SU-DHL-6 (cell line): ENCODE measurements around the gene UFD1.
"Not testable (repeated sequence)": the region's sequence is repeated elsewhere in the genome, so short reads cannot be mapped to it uniquely, and the experiment has no call there.

Source experiments
- H2AFZ ChIP-seq: fragments of 200-600 bp; sonication (generic); 2 replicates; pipeline ENCODE4 v1.6.1; 2014; ENCODE audit warnings: low read depth, mild to moderate bottlenecking, moderate library complexity, mixed read lengths, antibody characterized with exemption, low read length; ENCODE audit not compliant: severe bottlenecking
- H3F3A ChIP-seq: fragments of 200-600 bp; shearing (Covaris generic); 2 replicates; pipeline ENCODE4 v1.6.0; 2016; ENCODE audit warnings: antibody characterized with exemption, mild to moderate bottlenecking; ENCODE audit not compliant: insufficient read depth
- H3K27ac ChIP-seq: fragments of 200-600 bp; sonication (generic); 2 replicates; pipeline ENCODE4 v1.5.1; 2016; ENCODE audit warnings: low read depth, mild to moderate bottlenecking, low read length, moderate library complexity, mixed read lengths
- H3K27me3 ChIP-seq: fragments of 200-600 bp; sonication (generic), shearing (Covaris generic); 2 replicates; pipeline ENCODE4 v1.6.0; 2014; ENCODE audit warnings: mild to moderate bottlenecking, low read length
- H3K36me3 ChIP-seq: fragments of 200-600 bp; sonication (generic); 2 replicates; pipeline ENCODE4 v1.6.1; 2014; ENCODE audit warnings: mild to moderate bottlenecking, low read length, mixed read lengths
- H3K4me2 ChIP-seq: fragments of 300-600, 200-600 bp; shearing (Covaris generic), sonication (generic); 2 replicates; pipeline ENCODE4 v1.6.0; 2014; ENCODE audit warnings: low read length, low read depth, mild to moderate bottlenecking; ENCODE audit not compliant: poor library complexity, severe bottlenecking
- H3K4me3 ChIP-seq: fragments of 200-600 bp; sonication (generic); 2 replicates; pipeline ENCODE4 v1.5.1; 2014; ENCODE audit warnings: antibody characterized with exemption, low read length, mild to moderate bottlenecking, mixed read lengths; ENCODE audit not compliant: insufficient read depth, poor library complexity, severe bottlenecking
- H3K79me2 ChIP-seq: fragments of 200-600 bp; sonication (generic); 2 replicates; pipeline ENCODE4 v1.6.1; 2014; ENCODE audit warnings: mild to moderate bottlenecking, low read length, moderate library complexity; ENCODE audit not compliant: insufficient read depth
- H3K9ac ChIP-seq: fragments of 200-600 bp; sonication (generic); 2 replicates; pipeline ENCODE4 v1.7.0; 2014; ENCODE audit warnings: mild to moderate bottlenecking, low read length
- H3K9me2 ChIP-seq: fragments of 200-600 bp; sonication (generic); replicated peaks from 2 replicates; pipeline ENCODE4 v1.6.1; 2014; ENCODE audit warnings: low read length; ENCODE audit not compliant: insufficient read depth
- H3K9me3 ChIP-seq: fragments of 200-600 bp; sonication (generic); 2 replicates; pipeline ENCODE4 v1.6.1; 2014; ENCODE audit warnings: low read length, mixed read lengths; ENCODE audit not compliant: insufficient read depth
- H4K20me1 ChIP-seq: fragments of 200-600 bp; sonication (generic); 2 replicates; pipeline ENCODE4 v1.6.1; 2014; ENCODE audit warnings: low read depth, mild to moderate bottlenecking, antibody characterized with exemption, low read length, moderate library complexity, mixed read lengths
- CTCF ChIP-seq: fragments of 200-600 bp; sonication (generic); IDR thresholded peaks from one replicate; pipeline ENCODE4 v1.5.1; 2017; ENCODE audit warnings: antibody characterized with exemption, mild to moderate bottlenecking, low read length, moderate library complexity; ENCODE audit not compliant: insufficient read depth, poor library complexity, severe bottlenecking
- EZH2phosphoT487 ChIP-seq: fragments of 200-600 bp; sonication (generic), shearing (Covaris generic); conservative IDR thresholded peaks from 2 replicates; pipeline ENCODE4 v1.6.1; 2018; ENCODE audit warnings: mild to moderate bottlenecking, antibody characterized with exemption, low read length, moderate library complexity, mixed read lengths

The UFD1 gene

GRCh38 chr22:19438298-19438697, 40.7 kb downstream of the UFD1 start:
- H3K36me3 ChIP-seq, result no peaks in the 10 kb centered on the region
- H4K20me1 ChIP-seq, result no peaks in the 10 kb centered on the region
- H3K27me3 ChIP-seq, result no peaks in the 10 kb centered on the region
- H3F3A ChIP-seq, result no peaks in the 10 kb centered on the region
- no peak overlapping the region for H3K27ac ChIP-seq
- TF ChIP-seq EZH2phosphoT487, result no peak
- no peak for TF ChIP-seq CTCF
- H3K79me2 ChIP-seq, result peaks cover 7% of the 10 kb centered on the region; the same call in 1 of the 2 replicates
- H3K9me3 ChIP-seq, result no peaks in the 10 kb centered on the region
- H3K9me2 ChIP-seq, result no peaks in the 10 kb centered on the region
- H3K9ac ChIP-seq, result no peak overlapping the region
- H3K4me2 ChIP-seq, result no peak overlapping the region
- no peak overlapping the region for H3K4me3 ChIP-seq
- no peak overlapping the region for H2AFZ ChIP-seq

GRCh38 chr22:19436444-19437161, 42.4 kb downstream of the UFD1 start:
- not testable (repeated sequence) for H3K9ac ChIP-seq, H3F3A ChIP-seq, H3K9me2 ChIP-seq, H3K4me2 ChIP-seq, H3K79me2 ChIP-seq, H3K27ac ChIP-seq, H3K27me3 ChIP-seq, H4K20me1 ChIP-seq, H3K36me3 ChIP-seq, H3K4me3 ChIP-seq, H3K9me3 ChIP-seq, H2AFZ ChIP-seq

- Histone ChIP-seq H3K27ac (no peak overlapping the region), H3K36me3 (no peaks in the 10 kb centered on the region)
- no peak for TF ChIP-seq EZH2phosphoT487
- no peak for TF ChIP-seq CTCF
Observed at GRCh38 chr22:19434829-19435580, 44.0 kb downstream of the UFD1 start.

GRCh38 chr22:19434401-19434800, 44.6 kb downstream of the UFD1 start:
- Histone ChIP-seq H3K27me3 (no peaks in the 10 kb centered on the region), H3K9me2 (no peaks in the 10 kb centered on the region), H3F3A (no peaks in the 10 kb centered on the region), H3K27ac (no peak overlapping the region), H3K4me2 (no peak overlapping the region), H4K20me1 (no peaks in the 10 kb centered on the region), H2AFZ (no peak overlapping the region), H3K79me2 (peaks cover 19% of the 10 kb centered on the region), H3K4me3 (no peak overlapping the region), H3K36me3 (no peaks in the 10 kb centered on the region), H3K9ac (no peak overlapping the region), H3K9me3 (no peaks in the 10 kb centered on the region)
- TF ChIP-seq CTCF (no peak), EZH2phosphoT487 (no peak)

More at GRCh38 chr22:19434829-19435580, 44.0 kb downstream of the UFD1 start:
- Histone ChIP-seq H3K9me3 (no peaks in the 10 kb centered on the region), H2AFZ (no peak overlapping the region), H3K4me2 (no peak overlapping the region), H4K20me1 (no peaks in the 10 kb centered on the region), H3K9me2 (no peaks in the 10 kb centered on the region), H3F3A (no peaks in the 10 kb centered on the region), H3K79me2 (peaks cover 13% of the 10 kb centered on the region), H3K27me3 (no peaks in the 10 kb centered on the region), H3K9ac (no peak overlapping the region), H3K4me3 (no peak overlapping the region)
